Stomach (tissue), 9 donors: ENCODE data around the gene FAM83D. TPM values are rescaled to one million over a fixed set of nuclear protein-coding genes. Genes with fewer than 3 reads are reported as not detected.

Experiments
- DNase-seq, 2 donors: peaks; one replicate each; pipeline versions ENCODE4 v3.0.0 to v3.0.0-alpha.2; 2013 to 2019
- H3K27ac ChIP-seq, 5 donors: fragments of 200-600 bp in 4 of 5; sonication (generic) in 4 of 5; one replicate each; pipeline ENCODE4 v1.5.1; 2013 to 2019; ENCODE audit warnings: mild to moderate bottlenecking in 1 of 5, moderate library complexity in 1 of 5
- H3K27me3 ChIP-seq, 3 donors: fragments of 200-600 bp; sonication (generic); one replicate each; pipeline ENCODE4 v1.5.1; 2017 to 2019; ENCODE audit warnings: mixed run types in 1 of 3
- H3K36me3 ChIP-seq, 4 donors: fragments of 200-600 bp; sonication (generic); 1 replicate in 3 of 4; 2 replicates in 1 of 4; pipeline ENCODE4 v1.5.1; 2016 to 2019
- H3K4me1 ChIP-seq, 4 donors: fragments of 200-600 bp; sonication (generic); one replicate each; pipeline ENCODE4 v1.5.1; 2016 to 2019
- H3K4me3 ChIP-seq, 4 donors: fragments of 200-600 bp; sonication (generic) in 3 of 4; one replicate each; pipeline ENCODE4 v1.5.1; 2016 to 2019; ENCODE audit warnings: mild to moderate bottlenecking in 1 of 4
- H3K9me3 ChIP-seq, 4 donors: fragments of 200-600 bp; sonication (generic); one replicate each; pipeline ENCODE4 v1.5.1; 2016 to 2019
- CTCF ChIP-seq, 7 experiments: fragments of 450-650 bp in 4 of 7; fragments of 200-600 bp in 3 of 7; sonication (generic) in 3 of 7; IDR thresholded peaks; one replicate each; pipeline ENCODE4 v1.5.1; 2016 to 2019; ENCODE audit warnings: antibody characterized with exemption in 7 of 7, control low read depth in 2 of 7, mild to moderate bottlenecking in 1 of 7
- EP300 ChIP-seq: sonication (generic); formaldehyde crosslinking; IDR thresholded peaks from one replicate; pipeline ENCODE4 v1.6.1; 2017; ENCODE audit warnings: antibody characterized with exemption
- POLR2A ChIP-seq, 4 donors: fragments of 450-650 bp; IDR thresholded peaks; one replicate each; pipeline ENCODE4 v1.6.1; 2016; ENCODE audit warnings: antibody characterized with exemption in 4 of 4, control low read depth in 2 of 4, mild to moderate bottlenecking in 1 of 4, moderate library complexity in 1 of 4
- POLR2AphosphoS5 ChIP-seq, 3 donors: sonication (generic); formaldehyde crosslinking; IDR thresholded peaks; one replicate each; pipeline ENCODE4 v1.6.1; 2016; ENCODE audit warnings: antibody characterized with exemption in 3 of 3
- WGBS, 5 donors: extraction: QIAGEN DNeasy Blood & Tissue Kit in 3 of 5; methylation state at CpG; one replicate each; pipeline versions ENCODE4 v1.1.5 to v1.1.7; 2013 to 2018; 5-methylcytosine and 5-hydroxymethylcytosine counted together
- intact Hi-C: fragments of 100-400 bp; cut with DNase I; formaldehyde crosslinking; loops from one replicate; pipeline ENCODE4 v1.15.1; 2023; ENCODE audit warnings: low total_unique reads
- polyA plus RNA-seq, 3 donors: library from polyadenylated mRNA; stranded (reverse); fragments of 200-250 nt; gene quantifications; one replicate each; pipeline ENCODE4 v1.2.3, GENCODE V29; 2013
- total RNA-seq, 5 donors: library from RNA; depleted of rRNA; stranded (reverse); fragments of >200 nt; gene quantifications; one replicate each; pipeline versions ENCODE4 v1.1.0 to v1.2.3, GENCODE V29; 2014 to 2016
- donor health status: healthy with polysubstance abuse.
- donor health status: Bipolar disorder and iron deficiency.
- donor health status: healthy.

Gene FAM83D
- total and polyA plus RNA-seq, 8 donors: 2.0 to 289 (median 27.8) TPM

GRCh38 chr20:38962928-38963401, 36.7 kb downstream of the FAM83D start:
- Histone ChIP-seq H3K27ac (peak overlapping the region in 4 of 5 donors; percentile 85 to 97 (median 93)), H3K4me3 (peak overlapping the region; percentile 77 to 95 (median 92)), H3K9me3 (no peaks in the 10 kb centered on the region), H3K36me3 (peaks cover 0 to 14% (median 2%) of the 10 kb centered on the region in 4 donors), H3K27me3 (no peaks in the 10 kb centered on the region), H3K4me1 (peaks cover 10 to 36% (median 24%) of the 10 kb centered on the region in 4 donors)
- 5 to 6% (median 5%) methylated on average over 5 of the region's 5 CpGs for WGBS, 5 donors
- intact Hi-C loops: no loop called here
- TF ChIP-seq EP300 (no peak), CTCF (IDR thresholded peaks at IDR 0.05) (no peak), POLR2AphosphoS5 (IDR thresholded peaks at IDR 0.05) (no peak), POLR2A (IDR thresholded peaks at IDR 0.05) (no peak)
- DNase-seq: no peak

- Histone ChIP-seq H3K27ac (no peak overlapping the region), H3K4me3 (no peak overlapping the region), H3K27me3 (no peaks in the 10 kb centered on the region), H3K9me3 (no peaks in the 10 kb centered on the region), H3K4me1 (peaks cover 10 to 37% (median 24%) of the 10 kb centered on the region in 4 donors), H3K36me3 (peaks cover 0 to 19% (median 4%) of the 10 kb centered on the region in 4 donors)
- DNase-seq: no peak
- intact Hi-C loops: no loop called here
- TF ChIP-seq POLR2AphosphoS5 (IDR thresholded peaks at IDR 0.05): no peak
- TF ChIP-seq EP300: no peak
- TF ChIP-seq POLR2A (IDR thresholded peaks at IDR 0.05): no peak
- TF ChIP-seq CTCF (IDR thresholded peaks at IDR 0.05): no peak
These were observed 37.5 kb downstream of the FAM83D start for GRCh38 chr20:38963745-38964144.

GRCh38 chr20:38965264-38965663, 39.0 kb downstream of the FAM83D start:
- H3K27ac ChIP-seq: no peak overlapping the region
- intact Hi-C loops: no loop called here

GRCh38 chr20:38968090-38968489, 41.9 kb downstream of the FAM83D start:
- no peak for DNase-seq
- WGBS, 5 donors: 81 to 95% (median 91%) methylated on average over 6 of the region's 6 CpGs
- intact Hi-C loops: no loop called here
- TF ChIP-seq POLR2AphosphoS5 (IDR thresholded peaks at IDR 0.05) (peak in 2 of 3 donors; percentile 11 to 23), CTCF (IDR thresholded peaks at IDR 0.05) (no peak)
- no peaks in the 10 kb centered on the region for H3K27me3 ChIP-seq
- no peaks in the 10 kb centered on the region for H3K9me3 ChIP-seq
- peaks cover 4 to 58% (median 35%) of the 10 kb centered on the region in 4 donors for H3K36me3 ChIP-seq
- peaks cover 2 to 37% (median 20%) of the 10 kb centered on the region in 4 donors for H3K4me1 ChIP-seq
- H3K27ac ChIP-seq: peak overlapping the region in 3 of 5 donors; percentile 17 to 77 (median 72)
- no peak overlapping the region for H3K4me3 ChIP-seq

More at GRCh38 chr20:38965264-38965663, 39.0 kb downstream of the FAM83D start:
- no peak for DNase-seq
- Histone ChIP-seq H3K36me3 (peaks cover 0 to 35% (median 18%) of the 10 kb centered on the region in 4 donors), H3K9me3 (no peaks in the 10 kb centered on the region), H3K27me3 (no peaks in the 10 kb centered on the region), H3K4me1 (peaks cover 10 to 44% (median 30%) of the 10 kb centered on the region in 4 donors), H3K4me3 (no peak overlapping the region)
- TF ChIP-seq CTCF (IDR thresholded peaks at IDR 0.05): no peak
- TF ChIP-seq POLR2AphosphoS5 (IDR thresholded peaks at IDR 0.05): no peak
- no peak for TF ChIP-seq POLR2A (IDR thresholded peaks at IDR 0.05)
- no peak for TF ChIP-seq EP300
